ENCODE data around the gene RPLP1. TPM values are rescaled to one million over a fixed set of nuclear protein-coding genes. Genes with fewer than 3 reads are reported as not detected.

RPLP1 gene
- total RNA-seq, 1 experiment from 2014 or later = 1,587 TPM

DNA sequence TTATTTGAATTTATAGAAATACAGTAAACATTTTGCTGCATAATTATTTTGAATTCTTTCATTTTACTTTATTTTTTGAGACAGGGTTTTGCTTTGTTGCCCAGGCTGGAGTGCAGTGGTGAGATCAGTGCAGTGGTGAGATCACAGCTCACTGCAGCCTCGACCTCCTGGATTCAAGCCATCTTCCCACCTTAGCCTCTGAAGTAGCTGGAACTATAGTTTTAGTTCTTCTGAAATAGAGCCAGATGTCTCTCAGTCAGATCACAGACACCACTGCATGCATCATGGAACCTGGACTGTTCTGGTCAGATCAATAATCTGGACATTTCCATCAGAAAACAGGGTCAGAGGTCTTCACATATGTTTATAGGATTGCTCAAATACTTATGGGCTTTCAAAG lies 7.9 kb downstream of the RPLP1 start:
- TF ChIP-seq, protein P1, sequence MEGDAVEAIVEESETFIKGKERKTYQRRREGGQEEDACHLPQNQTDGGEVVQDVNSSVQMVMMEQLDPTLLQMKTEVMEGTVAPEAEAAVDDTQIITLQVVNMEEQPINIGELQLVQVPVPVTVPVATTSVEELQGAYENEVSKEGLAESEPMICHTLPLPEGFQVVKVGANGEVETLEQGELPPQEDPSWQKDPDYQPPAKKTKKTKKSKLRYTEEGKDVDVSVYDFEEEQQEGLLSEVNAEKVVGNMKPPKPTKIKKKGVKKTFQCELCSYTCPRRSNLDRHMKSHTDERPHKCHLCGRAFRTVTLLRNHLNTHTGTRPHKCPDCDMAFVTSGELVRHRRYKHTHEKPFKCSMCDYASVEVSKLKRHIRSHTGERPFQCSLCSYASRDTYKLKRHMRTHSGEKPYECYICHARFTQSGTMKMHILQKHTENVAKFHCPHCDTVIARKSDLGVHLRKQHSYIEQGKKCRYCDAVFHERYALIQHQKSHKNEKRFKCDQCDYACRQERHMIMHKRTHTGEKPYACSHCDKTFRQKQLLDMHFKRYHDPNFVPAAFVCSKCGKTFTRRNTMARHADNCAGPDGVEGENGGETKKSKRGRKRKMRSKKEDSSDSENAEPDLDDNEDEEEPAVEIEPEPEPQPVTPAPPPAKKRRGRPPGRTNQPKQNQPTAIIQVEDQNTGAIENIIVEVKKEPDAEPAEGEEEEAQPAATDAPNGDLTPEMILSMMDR (IDR thresholded peaks at IDR 0.05; ENCODE audit: insufficient read depth in 1 of 2, low read depth in 1 of 2, low read length in 1 of 2, severe bottlenecking in 1 of 2, unreplicated experiment in 1 of 2) = no peak
- ChIA-PET CTCF (no interaction called here), POLR2A (no interaction called here)
- BruUV-seq (replicated peaks) = no TSS peak
- H3K4me1 ChIP-seq = peaks cover 4% of the 10 kb centered on the region
- H3K27ac Mint-ChIP-seq (ENCODE audit: unreplicated experiment) = no peak overlapping the region
- H3K27me3 Mint-ChIP-seq (ENCODE audit: insufficient read depth, unreplicated experiment) = no peaks in the 10 kb centered on the region
- intact Hi-C loops (cut with micrococcal nuclease; ENCODE audit: unreplicated experiment) = no loop called here
- no peaks in the 10 kb centered on the region for H3K9me3 ChIP-seq
- H3K36me3 Mint-ChIP-seq (ENCODE audit: insufficient read depth, unreplicated experiment) = peaks cover 37% of the 10 kb centered on the region
- no peaks in the 10 kb centered on the region for H3K27me3 ChIP-seq (replicated peaks; ENCODE audit: control insufficient read depth, insufficient read depth, low read length)
- H3K36me3 ChIP-seq (ENCODE audit: control insufficient read depth, insufficient read depth, low read length) = peaks cover 1% of the 10 kb centered on the region; the same call in 1 of the 2 replicates
- no peak overlapping the region for H3K4me3 Mint-ChIP-seq (ENCODE audit: unreplicated experiment)
- peaks cover 19% of the 10 kb centered on the region for H3K4me1 Mint-ChIP-seq (ENCODE audit: low read depth, unreplicated experiment)
- H3K9me3 Mint-ChIP-seq (ENCODE audit: unreplicated experiment) = no peaks in the 10 kb centered on the region
- H3K4me3 ChIP-seq (ENCODE audit: low read depth, low read length) = no peak overlapping the region
- DNase-seq = no peak

DNA sequence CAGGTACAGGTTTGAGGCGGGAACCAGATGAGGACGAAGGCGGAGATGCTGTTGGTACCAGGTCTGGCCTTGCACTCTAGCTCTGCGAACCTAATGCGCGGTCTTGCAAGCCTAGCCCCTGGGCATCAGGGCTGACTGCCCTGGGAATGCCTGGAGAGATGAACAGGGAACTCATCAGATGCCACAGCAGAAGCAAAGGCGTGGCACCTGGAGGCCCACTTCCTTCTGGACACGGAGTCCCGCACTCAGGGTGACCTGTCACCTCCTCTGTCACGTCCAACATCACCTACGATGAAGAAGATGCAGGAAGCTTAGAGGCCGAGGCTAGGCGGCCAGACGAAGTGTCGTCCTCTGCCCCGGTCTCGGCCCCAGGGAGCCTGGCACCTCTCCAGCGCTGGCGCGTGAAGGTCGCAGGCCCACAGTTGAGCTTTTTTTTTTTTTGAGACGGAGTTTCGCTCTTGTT lies 9.4 kb downstream of the RPLP1 start:
- ChIA-PET POLR2A (interaction anchor here (0.6 to 2.2 kb wide), 7 partner anchors 9 to 301 kb away, joined by 3 to 84 read pairs (median 5); partner anchors contain the start of genes GLCE, KIF23 and RPLP1), CTCF (interaction anchor here (0.6 to 1.8 kb wide), 11 partner anchors 8 to 635 kb away, joined by 3 to 28 read pairs (median 5); partner anchors contain the start of genes KIF23, RPLP1 and TLE3)
- no peak for DNase-seq
- peak overlapping the region; percentile 93 for H3K27ac Mint-ChIP-seq (ENCODE audit: unreplicated experiment)
- peak overlapping the region; percentile 88 for H3K4me3 Mint-ChIP-seq (ENCODE audit: unreplicated experiment)
- intact Hi-C loops (cut with micrococcal nuclease; ENCODE audit: unreplicated experiment) = loop anchor here (1.0 kb wide), 2 partner anchors 10 to 132 kb away; partner anchors contain the start of gene RPLP1
- no peaks in the 10 kb centered on the region for H3K9me3 Mint-ChIP-seq (ENCODE audit: unreplicated experiment)
- H3K36me3 Mint-ChIP-seq (ENCODE audit: insufficient read depth, unreplicated experiment) = peaks cover 22% of the 10 kb centered on the region
- TF ChIP-seq, protein P1 (IDR thresholded peaks at IDR 0.05; ENCODE audit: insufficient read depth in 1 of 2, low read depth in 1 of 2, low read length in 1 of 2, severe bottlenecking in 1 of 2, unreplicated experiment in 1 of 2) = no peak
- H3K4me3 ChIP-seq (ENCODE audit: low read depth, low read length) = peak overlapping the region; percentile 46
- H3K4me1 ChIP-seq = peaks cover 19% of the 10 kb centered on the region
- H3K27me3 ChIP-seq (replicated peaks; ENCODE audit: control insufficient read depth, insufficient read depth, low read length) = no peaks in the 10 kb centered on the region
- H3K36me3 ChIP-seq (ENCODE audit: control insufficient read depth, insufficient read depth, low read length) = no peaks in the 10 kb centered on the region
- H3K27me3 Mint-ChIP-seq (ENCODE audit: insufficient read depth, unreplicated experiment) = no peaks in the 10 kb centered on the region
- BruUV-seq (replicated peaks) = TSS peak; percentile 79
- H3K9me3 ChIP-seq = no peaks in the 10 kb centered on the region
- H3K4me1 Mint-ChIP-seq (ENCODE audit: low read depth, unreplicated experiment) = peaks cover 19% of the 10 kb centered on the region

DNA sequence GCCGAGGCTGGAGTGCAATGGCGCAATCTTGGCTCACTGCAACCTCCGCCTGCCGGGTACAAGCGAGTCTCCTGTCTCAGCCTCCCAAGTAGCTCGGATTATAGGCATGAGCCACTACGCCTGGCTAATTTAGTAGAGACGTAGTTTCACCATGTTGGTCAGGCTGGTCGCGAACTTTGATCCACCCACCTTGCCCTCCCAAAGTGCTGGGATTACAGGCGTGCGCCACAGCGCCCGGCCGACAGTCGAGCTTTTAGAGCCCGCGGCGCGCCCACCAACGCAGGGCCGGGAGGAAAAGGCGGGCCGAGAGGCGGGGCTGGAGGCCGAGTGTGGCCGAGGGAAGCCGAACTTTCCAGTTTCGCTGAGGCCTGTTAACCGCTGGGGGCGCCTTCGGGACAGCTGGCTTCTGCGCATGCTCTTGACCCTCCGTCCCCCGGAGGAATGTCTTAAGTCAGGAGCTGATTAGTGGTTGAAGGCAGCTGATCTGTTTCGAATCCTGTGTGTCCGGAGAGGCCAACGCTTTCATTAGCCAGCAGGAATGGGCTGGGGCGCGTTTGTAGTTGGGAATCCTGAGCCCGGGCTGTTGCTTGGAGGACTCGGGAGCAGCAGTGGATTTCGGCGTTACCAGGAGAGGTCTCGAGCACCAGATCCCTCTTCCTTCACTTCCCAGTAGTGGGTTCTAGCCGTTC lies 10.0 kb downstream of the RPLP1 start:
- peaks cover 16% of the 10 kb centered on the region for H3K36me3 Mint-ChIP-seq (ENCODE audit: insufficient read depth, unreplicated experiment)
- ChIA-PET POLR2A (interaction anchor here (0.6 to 2.2 kb wide), 12 partner anchors 10 to 1030 kb away, joined by 3 to 84 read pairs (median 4); partner anchors contain the start of genes GLCE, KIF23 and RPLP1), CTCF (interaction anchor here (0.6 to 1.8 kb wide), 14 partner anchors 9 to 635 kb away, joined by 3 to 28 read pairs (median 4); partner anchors contain the start of genes KIF23, RPLP1 and TLE3)
- TF ChIP-seq, protein P1 (IDR thresholded peaks at IDR 0.05; ENCODE audit: insufficient read depth in 1 of 2, low read depth in 1 of 2, low read length in 1 of 2, severe bottlenecking in 1 of 2, unreplicated experiment in 1 of 2) = peak; percentile 78 to 79
- Histone ChIP-seq H3K4me3 (ENCODE audit: low read depth, low read length) (peak overlapping the region; percentile 46), H3K9me3 (no peaks in the 10 kb centered on the region), H3K27me3 (replicated peaks; ENCODE audit: control insufficient read depth, insufficient read depth, low read length) (no peaks in the 10 kb centered on the region), H3K4me1 (peaks cover 25% of the 10 kb centered on the region), H3K36me3 (ENCODE audit: control insufficient read depth, insufficient read depth, low read length) (no peaks in the 10 kb centered on the region)
- intact Hi-C loops (cut with micrococcal nuclease; ENCODE audit: unreplicated experiment) = loop anchor here (1.0 kb wide), 2 partner anchors 10 to 132 kb away; partner anchors contain the start of gene RPLP1
- H3K27me3 Mint-ChIP-seq (ENCODE audit: insufficient read depth, unreplicated experiment) = no peaks in the 10 kb centered on the region
- H3K4me3 Mint-ChIP-seq (ENCODE audit: unreplicated experiment) = peak overlapping the region; percentile 88
- no TSS peak for BruUV-seq (replicated peaks)
- peaks cover 17% of the 10 kb centered on the region for H3K4me1 Mint-ChIP-seq (ENCODE audit: low read depth, unreplicated experiment)
- H3K27ac Mint-ChIP-seq (ENCODE audit: unreplicated experiment) = peak overlapping the region; percentile 93
- H3K9me3 Mint-ChIP-seq (ENCODE audit: unreplicated experiment) = no peaks in the 10 kb centered on the region
- DNase-seq = peak; percentile 95 to 96

Measured in Caco-2 (cell line).